VCaP (cell line): ENCODE data around the gene MYO9A.

Experiments
- H3K27ac ChIP-seq: fragments of 450-650 bp; 2 replicates; pipeline ENCODE4 v1.5.1; 2017
- TF ChIP-seq, protein P1 (sequence below): fragments of 450-650 bp; conservative IDR thresholded peaks from 2 replicates; pipeline ENCODE4 v1.5.1; 2017; ENCODE audit warnings: mild to moderate bottlenecking, moderate library complexity

MYO9A gene

DNA sequence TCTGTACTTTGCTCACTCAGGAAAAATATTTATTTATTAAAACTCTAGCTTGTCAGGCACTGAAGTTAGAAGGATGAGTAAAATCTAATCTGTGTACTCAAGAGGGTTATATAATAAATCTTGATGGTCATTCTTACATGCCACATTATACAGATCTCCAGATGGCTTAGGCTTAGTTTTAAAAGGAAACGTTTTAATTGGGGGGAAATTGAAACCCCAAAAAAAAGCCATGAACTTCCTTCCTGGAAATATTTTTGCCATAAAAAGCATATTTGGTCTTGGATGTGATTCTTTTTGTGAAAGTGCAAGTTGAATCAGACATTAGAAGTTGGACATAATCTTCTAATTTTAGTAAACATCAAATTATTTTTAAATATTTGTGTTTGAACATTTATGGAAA, 6.3 kb upstream of the MYO9A start:
- TF ChIP-seq, protein P1, sequence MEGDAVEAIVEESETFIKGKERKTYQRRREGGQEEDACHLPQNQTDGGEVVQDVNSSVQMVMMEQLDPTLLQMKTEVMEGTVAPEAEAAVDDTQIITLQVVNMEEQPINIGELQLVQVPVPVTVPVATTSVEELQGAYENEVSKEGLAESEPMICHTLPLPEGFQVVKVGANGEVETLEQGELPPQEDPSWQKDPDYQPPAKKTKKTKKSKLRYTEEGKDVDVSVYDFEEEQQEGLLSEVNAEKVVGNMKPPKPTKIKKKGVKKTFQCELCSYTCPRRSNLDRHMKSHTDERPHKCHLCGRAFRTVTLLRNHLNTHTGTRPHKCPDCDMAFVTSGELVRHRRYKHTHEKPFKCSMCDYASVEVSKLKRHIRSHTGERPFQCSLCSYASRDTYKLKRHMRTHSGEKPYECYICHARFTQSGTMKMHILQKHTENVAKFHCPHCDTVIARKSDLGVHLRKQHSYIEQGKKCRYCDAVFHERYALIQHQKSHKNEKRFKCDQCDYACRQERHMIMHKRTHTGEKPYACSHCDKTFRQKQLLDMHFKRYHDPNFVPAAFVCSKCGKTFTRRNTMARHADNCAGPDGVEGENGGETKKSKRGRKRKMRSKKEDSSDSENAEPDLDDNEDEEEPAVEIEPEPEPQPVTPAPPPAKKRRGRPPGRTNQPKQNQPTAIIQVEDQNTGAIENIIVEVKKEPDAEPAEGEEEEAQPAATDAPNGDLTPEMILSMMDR = no peak
- H3K27ac ChIP-seq = no peak overlapping the region

DNA sequence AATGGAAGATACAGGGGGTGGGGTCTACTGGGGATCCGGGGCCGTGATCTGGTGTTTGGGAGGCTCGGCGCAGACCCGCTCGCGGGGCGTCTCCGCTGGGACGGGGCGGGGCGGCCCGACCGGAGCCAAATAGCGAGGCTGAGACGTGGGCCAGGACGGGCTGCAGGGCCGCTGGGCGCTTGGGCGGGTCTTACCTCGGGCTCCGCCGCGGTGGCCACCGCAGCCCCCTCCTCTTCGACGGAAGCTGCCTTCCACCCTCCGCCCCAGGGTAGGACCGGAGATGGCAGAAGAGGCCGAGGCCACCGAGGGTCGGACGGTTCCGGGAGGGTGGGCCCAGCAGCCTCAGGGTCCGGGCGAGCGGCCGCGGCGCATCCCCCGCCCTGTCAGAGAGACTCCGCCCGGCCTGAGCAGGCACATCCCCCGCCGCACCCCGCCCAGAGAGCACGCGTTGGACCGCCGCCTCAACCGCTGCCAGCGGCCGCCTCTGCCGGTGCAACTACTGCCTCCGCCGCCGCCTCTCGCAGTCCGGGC, 399 bp downstream of the MYO9A start:
- TF ChIP-seq, protein P1 = no peak

DNA sequence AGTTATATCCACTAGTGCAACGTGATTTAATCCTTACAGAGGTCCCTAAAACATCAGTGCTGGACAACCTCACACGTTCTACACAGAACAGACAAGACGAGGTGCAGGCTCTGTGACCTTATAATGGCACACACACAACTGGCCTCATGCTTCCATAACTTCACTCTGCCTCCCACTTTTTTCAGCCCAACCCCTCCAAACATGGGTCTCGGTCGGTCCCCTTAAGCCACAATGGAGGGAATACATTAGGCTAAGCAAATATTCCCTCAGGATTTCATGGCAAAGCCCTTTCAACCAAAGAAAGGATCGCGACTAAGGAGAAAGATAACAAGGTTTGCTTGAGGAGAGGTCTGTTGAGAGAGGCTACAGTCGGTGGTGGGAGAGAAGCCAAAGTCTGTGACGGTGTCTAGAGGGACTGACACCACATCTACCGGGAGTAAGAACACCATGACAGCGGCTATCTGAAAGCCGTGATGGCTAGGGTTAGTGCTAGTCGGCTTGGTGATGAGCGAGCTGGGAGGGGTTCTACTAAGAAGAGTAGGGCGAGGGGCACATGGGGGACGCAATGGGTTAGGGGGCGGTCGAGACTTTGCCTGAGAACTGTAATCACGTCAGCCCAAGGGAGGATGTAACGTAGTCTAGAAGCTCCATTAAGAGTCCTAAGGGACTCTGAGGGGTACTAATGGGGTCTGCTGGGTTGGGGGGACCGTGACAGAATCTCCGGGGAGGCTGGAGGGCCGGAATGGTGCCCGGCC, 1.0 kb downstream of the MYO9A start:
- peak overlapping the region; percentile 91 for H3K27ac ChIP-seq
- TF ChIP-seq, protein P1 = no peak

More for the DNA sequence above, 399 bp downstream of the MYO9A start:
- H3K27ac ChIP-seq = peak overlapping the region; percentile 91

DNA sequence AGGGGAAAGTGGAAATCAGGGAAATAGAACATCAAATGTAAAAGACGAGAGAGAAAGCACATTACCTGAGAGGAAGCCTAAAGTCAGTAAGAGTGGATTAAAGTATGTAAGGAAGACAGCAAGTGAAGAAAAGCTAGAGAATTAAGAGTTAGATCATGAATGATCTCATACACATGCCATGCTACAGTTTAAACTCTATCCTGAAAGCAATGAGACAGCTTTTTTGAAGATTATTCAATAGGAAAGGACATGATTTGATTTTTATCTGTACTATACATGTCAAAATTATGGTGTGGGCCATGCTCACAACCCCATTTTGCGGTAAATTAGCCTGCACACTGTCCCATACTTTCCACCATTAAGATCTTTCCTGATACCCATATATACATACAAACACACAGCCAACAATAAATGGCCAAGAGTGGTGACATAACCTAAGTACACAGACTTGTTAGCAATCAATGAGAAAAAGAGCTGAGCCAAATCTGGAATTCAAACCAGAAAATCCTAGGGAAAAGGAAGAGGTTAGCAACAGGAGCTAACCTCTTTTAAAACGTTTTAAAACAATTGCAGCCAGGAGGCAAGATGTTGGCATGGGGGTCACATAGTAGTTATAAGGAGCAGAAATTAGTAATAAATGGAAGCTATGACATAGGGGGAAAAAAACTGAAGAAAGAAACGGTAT, 4.5 kb downstream of the MYO9A start:
- no peak overlapping the region for H3K27ac ChIP-seq
- TF ChIP-seq, protein P1 = no peak

DNA sequence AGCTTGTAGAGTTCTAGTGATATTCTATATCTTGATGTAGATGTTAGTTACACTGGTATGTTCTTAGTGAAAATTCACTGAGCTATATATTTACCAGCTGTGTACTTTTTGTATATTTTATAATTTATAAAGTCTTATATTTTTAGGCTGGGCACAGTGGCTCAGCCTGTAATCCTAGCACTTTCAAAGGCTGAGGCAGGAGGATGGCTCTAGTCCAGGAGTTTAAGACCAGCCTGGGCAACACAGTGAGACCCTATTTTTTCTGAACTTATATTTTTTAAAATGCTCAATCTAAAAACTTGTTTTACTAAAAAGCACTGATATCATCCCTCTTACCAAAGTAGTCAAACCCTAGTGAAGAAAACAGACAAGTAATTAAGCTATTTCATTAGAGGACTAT, 5.1 kb downstream of the MYO9A start:
- TF ChIP-seq, protein P1 = no peak
- no peak overlapping the region for H3K27ac ChIP-seq

DNA sequence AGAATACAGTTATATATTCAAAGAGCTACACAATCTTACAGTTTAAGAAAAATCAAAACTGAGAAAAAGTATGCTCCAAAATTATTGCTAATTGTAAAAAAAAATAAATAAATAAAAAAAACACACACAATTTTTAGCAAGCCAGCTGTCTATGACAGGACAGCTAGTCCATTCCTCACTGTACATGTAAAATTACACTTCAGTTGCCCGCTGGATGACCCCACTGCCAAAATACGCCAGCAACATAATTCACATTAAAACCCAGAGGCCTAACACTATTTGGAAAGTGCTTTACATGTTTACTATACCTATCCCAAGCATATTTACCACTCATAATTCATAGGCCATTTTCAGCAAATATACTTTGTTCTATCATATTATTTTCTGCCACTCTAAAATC, 5.8 kb downstream of the MYO9A start:
- TF ChIP-seq, protein P1 = no peak
- H3K27ac ChIP-seq = no peak overlapping the region

DNA sequence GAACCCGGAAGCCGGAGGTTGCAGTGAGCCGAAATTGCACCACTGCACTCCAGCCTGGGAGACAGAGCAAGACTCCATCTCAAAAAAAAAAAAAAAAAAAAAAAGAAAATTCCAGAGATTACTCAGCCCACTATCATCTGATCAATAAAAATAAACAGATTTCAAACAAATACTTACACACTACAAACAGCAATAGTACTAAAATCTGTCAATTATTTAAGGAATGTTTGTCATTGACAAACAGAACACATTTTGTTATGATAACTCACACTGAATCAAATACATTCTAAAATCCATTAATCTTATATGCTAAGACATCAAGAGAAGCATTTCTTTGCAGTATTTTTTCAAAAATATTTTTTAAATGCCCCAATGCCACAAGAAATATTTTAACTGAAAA, 7.6 kb downstream of the MYO9A start:
- TF ChIP-seq, protein P1 = no peak
- peak overlapping the region; percentile 8; the same call in 1 of the 2 replicates for H3K27ac ChIP-seq
